GM12872 (cell line): ENCODE measurements around the gene RPEL1.

ENCODE experiments used
- TF ChIP-seq, protein P1 (sequence below): IDR thresholded peaks from 3 replicates; pipeline ENCODE4 v1.5.1; 2011; ENCODE audit warnings: low read depth, mild to moderate bottlenecking, low read length, moderate library complexity; ENCODE audit not compliant: insufficient read depth

RPEL1 gene

DNA sequence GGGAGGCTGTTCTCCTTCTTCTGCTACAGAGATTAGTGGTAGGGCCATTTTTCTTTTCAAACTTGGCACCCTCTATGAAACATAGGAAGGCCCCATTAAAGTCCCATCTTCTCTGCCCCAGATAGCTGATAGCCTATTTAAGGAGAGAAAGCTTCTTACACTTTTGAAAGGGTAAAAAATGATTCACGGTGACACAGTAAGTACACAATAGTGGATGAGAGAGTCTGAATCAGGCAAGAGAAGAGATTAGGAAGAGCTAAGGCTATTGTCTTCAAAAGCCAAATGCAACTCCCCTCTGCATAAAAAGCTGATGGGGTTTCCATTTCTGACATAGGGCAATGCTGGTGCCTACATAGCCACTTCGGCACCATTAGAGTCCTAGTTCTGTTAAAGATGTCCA, 34.8 kb downstream of the RPEL1 start:
- TF ChIP-seq, protein P1, sequence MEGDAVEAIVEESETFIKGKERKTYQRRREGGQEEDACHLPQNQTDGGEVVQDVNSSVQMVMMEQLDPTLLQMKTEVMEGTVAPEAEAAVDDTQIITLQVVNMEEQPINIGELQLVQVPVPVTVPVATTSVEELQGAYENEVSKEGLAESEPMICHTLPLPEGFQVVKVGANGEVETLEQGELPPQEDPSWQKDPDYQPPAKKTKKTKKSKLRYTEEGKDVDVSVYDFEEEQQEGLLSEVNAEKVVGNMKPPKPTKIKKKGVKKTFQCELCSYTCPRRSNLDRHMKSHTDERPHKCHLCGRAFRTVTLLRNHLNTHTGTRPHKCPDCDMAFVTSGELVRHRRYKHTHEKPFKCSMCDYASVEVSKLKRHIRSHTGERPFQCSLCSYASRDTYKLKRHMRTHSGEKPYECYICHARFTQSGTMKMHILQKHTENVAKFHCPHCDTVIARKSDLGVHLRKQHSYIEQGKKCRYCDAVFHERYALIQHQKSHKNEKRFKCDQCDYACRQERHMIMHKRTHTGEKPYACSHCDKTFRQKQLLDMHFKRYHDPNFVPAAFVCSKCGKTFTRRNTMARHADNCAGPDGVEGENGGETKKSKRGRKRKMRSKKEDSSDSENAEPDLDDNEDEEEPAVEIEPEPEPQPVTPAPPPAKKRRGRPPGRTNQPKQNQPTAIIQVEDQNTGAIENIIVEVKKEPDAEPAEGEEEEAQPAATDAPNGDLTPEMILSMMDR, result no peak

GRCh38 chr10:103281753-103282152, 36.1 kb downstream of the RPEL1 start:
- TF ChIP-seq, protein P1, result no peak

DNA sequence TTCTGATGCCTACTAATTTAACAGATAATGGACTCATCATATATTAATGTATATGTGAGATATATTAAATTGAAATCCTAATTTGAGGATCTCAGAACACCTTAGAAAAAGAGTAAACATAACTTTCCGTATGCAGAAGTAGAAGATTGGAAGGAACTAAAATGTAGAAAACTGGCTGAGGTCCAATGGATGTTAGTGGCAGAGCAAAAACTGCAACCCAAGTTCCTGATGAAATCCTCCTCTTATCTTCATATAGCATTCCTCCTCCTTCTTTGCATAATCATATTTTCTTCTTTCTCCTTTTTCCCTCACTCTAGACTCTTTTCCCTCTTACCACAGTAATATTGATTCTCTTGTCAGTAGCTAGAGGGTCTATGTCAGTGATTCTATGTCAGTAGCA, 37.3 kb downstream of the RPEL1 start:
- TF ChIP-seq, protein P1, result no peak

DNA sequence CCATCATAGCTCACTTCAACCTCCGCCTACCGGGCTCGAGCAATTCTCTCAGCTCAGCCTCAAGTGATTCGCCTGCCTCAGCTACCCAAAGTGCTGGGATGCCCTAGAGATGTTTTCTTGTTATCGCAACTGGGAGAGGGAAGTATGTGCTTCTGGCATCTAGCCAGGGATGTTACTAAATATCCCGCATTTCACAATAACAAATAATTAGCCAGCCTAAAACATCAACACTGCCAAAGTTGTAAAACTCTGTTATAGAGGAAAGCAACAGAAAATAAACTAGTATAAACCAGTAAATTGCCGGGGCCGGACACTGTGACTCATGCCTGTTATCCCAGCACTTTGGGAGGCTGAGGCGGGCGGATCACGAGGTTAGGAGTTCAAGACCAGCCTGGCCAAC, 38.5 kb downstream of the RPEL1 start:
- TF ChIP-seq, protein P1, result no peak

DNA sequence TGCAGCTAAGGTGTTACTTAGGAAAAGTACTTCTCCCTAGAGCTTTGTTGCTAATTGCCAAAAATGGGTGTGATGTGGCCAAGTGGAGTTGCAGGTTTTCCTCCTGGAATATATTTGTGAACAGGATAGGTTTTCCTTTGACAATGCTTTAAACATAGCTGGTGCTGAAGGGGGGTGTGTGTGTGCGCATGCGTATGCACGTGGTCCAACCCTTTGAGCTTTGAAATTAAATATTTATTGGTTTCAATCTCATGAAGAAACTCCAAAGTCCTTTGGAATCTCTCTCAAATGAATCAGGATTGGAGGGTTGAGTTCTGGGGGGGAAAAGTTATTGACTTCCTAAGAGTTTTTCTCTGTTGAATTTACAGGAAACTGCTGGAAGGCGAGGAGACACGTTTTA, 42.3 kb downstream of the RPEL1 start:
- TF ChIP-seq, protein P1, result no peak

DNA sequence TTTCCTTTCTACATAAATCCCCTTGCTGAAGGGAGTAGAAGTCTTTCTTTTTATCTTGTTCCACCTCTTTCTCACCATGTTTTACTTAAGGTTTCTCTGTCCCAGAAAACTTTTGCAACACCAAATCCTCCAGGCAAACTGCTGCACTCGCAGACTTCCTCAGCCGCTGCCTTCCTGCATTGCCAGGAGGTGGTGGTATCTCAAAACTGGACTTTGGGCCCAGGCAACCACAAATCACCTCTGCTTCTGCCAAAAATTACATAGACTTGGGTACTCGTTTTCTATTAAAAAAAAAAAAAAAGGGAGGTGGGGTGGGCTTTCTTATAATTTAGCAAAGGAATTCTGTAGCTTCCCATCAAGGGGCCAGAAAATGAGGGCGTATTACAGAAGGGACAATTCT, 45.9 kb downstream of the RPEL1 start:
- TF ChIP-seq, protein P1, result no peak

GRCh38 chr10:103295374-103296015, 49.8 kb downstream of the RPEL1 start:
- TF ChIP-seq, protein P1, result no peak
